Stimulated activated CD4-positive, alpha-beta T cell treated with anti-CD3 and anti-CD28 coated beads, TNF-alpha, amount 100 ng/mL, for 1 hour (primary cell): ENCODE results near the gene LRMDA.

ENCODE experiments used
- DNase-seq, 3 donors: peaks; one replicate each; pipeline ENCODE4 v3.0.0-alpha.2; 2020; ENCODE audit warnings: low read depth in 3 of 3, low spot score in 1 of 3

LRMDA gene

DNA sequence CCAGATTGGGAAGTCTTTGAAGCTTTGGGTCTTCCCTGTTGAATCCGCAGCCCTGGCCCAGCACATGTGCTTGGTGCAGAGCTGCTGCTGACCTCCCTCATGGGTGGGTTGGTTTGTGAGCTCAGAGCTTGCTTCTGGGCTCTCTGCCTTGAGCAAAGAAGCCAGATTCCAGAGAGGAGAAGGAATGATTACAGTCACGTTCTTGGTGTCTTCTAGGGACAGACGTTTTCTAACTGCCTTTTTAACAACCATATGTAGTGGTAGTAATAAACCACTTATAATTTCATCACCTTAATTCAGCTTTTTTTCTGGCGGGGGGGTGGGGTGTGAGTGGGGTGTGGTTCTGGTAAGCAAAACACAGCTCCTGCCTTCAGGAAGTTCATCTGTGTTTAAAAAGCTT is 39.5 kb downstream of the LRMDA start:
- DNase-seq = no peak

DNA sequence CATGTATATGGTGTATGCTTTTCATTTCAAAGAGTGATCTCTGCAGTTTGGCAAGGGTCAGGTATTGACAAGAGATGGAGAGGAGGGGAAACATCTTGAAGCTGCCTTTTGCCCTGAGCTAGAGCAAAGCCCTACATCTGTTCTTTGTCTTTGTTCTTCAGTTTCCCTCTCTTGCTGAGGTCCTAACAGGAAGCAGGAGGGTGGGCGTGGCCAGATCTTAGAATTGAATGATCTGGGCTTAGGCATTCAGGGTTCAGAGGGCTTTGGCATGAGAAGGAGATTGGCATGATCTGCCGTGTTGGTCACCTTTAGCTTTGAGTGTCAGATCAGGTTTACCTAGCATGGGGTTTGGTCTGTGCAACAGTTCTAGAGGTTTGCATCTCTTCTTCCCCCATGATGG is 41.3 kb downstream of the LRMDA start:
- no peak for DNase-seq

DNA sequence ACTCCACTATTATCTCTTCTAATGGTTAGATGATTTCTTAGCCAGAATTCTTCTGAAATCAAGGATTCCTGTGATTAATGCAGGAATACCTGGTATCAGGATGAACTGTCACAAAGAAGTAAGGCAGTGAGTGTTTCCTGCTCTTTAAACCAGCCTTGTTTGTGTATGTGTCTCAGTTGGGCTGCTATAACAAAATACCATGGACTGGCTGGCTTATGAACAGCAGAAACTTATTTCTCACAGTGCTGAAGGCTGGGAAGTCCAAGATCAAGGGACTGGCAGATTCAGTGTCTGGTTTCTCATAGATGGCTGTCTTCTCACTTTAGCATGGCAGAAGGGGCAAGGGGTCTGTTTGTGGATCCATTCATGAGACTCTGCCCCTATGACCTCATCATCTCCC is 42.7 kb downstream of the LRMDA start:
- no peak for DNase-seq

DNA sequence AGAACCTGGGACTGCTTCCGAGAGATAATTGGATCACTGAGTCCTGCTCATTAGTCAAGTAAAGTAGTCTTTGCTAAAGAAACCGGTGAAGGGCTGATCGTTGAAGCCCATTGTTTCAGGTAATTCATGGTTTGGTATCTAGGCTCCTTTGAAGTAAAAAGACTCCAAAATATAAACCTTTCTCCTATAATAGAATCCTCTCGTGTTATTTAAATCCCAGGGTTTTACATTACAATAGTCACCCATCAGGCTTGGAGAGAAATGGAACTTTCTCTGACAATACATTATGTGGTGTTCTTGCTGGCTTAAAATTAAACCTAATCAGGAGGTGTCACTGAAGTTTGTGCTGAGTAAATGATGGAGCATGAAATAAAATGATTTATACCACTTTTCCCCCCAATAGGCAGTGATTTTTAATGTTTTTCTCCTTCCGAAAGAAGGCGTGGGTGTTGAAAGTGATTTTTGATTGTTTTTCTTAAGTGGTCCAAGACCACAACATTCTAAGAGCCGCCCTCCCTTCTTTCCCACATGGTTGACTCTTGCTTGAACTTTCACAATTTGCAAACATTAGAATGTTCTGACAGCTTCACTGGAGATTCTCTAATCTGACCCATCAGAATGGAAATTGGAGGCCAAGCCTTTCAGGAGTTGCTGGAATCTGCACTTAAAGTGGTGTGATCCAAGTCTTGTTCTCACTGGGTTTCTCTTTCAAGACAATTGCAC is 44.2 kb downstream of the LRMDA start:
- no peak for DNase-seq

DNA sequence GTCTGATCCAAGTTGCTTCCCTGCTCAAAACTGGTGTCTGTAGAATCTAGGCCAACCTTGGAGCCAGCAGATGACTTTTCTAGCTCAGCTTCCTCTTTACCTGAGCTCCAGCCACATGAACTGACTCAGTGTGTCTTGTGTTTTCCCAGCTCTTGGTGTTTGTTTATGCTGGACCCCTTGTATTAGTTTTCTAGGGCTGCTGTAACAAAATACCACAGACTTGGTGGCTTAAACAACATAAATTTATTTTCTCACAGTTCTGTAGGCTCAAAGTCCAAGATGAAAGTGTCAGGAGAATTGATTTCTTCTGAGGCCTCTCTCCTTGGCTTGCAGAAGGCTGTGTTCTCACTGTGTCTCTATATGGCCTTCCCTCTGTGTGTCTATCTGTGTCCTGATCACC is 45.1 kb downstream of the LRMDA start:
- no peak for DNase-seq

DNA sequence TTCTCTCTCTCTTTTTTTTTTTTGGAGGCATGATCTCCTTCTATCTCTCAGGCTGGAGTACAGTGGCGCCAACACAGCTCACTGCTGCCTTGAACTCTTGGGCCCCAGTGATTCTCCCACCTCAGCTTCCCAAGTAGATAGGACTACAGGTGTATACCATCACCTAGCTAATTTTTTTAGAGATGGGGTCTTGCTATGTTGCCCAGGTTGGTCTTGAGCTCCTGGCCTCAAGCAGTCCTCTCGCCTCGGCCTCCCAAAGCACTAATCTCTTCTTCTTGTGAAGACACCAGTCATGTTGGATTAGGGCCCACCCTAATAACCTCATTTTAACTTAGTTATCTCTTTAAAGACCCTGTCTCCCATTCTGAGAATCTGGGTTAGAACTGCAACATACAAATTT is 45.6 kb downstream of the LRMDA start:
- no peak for DNase-seq

DNA sequence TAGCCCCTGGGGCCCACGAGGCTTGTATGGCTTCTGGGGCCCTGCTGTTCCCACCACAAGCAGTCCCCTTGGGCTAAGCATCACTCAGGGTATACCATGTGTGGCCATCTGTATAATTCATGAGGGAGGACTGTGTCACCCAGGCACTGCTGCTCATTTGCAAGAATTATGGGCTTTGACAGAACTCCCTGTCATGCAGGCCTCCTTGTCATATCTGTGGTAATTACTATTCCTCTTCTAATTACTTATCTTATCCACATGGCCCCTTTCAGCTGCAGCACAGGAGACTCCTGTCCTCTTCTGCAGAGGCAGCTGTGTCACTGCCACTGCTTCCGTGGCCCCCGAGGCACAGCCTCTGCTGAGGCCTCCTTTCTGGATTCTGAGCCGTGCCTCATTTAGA is 46.3 kb downstream of the LRMDA start:
- DNase-seq = no peak

DNA sequence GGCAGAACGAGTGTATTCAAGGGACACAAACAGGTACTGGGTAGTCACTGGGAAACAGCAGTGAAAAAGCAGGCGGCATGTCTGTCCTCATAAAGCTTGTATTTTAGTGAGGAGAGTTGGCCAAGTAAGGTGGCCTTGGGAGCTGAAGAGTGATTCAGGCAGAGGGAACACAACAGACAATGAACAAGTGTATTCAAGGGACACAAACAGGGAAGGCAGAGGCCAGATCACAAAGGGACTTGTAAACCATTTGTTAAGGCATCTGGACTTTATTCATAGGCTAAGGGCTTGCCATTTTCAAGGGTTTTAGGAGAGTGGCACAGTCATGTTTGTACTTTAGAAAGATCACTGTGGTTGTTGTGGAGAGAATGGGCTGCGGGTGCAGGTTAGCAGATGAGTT is 49.0 kb downstream of the LRMDA start:
- DNase-seq = no peak

DNA sequence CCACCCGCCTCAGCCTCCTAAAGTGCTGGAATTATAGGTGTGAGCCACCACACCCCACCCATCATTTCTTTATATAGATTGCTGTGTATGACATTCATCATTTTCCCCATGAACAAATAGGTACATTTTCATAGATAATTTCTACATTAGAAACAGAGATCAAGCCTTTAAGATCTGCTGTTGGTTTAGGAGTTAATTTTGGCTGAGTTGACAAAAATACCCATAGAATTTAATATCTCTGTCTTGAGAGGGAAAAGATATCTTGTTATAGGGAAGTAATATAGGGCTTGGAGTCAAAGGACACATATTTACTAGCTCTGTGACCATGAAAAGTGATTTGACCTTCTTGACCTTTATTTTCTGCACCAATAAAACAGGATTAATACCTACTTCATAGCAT is 51.8 kb downstream of the LRMDA start:
- no peak for DNase-seq

DNA sequence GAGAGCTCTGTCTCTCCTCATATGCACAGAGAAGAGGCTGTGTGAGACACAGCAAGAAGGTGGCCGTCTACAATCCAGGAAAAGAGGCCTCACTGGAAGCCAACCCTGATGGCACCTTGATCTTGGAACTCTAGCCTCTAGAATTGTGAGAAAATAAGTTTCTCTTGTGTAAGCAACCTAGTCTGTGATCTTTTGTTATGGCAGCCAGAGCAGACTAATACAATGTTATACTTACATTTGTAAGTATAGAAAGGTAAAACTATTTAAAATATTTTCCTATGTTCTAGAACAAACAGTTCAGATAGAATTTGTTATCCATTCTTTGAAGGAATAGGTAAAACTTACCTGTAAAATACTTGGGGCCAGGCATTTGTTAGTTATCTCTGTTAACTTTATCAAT is 53.3 kb downstream of the LRMDA start:
- no peak for DNase-seq

DNA sequence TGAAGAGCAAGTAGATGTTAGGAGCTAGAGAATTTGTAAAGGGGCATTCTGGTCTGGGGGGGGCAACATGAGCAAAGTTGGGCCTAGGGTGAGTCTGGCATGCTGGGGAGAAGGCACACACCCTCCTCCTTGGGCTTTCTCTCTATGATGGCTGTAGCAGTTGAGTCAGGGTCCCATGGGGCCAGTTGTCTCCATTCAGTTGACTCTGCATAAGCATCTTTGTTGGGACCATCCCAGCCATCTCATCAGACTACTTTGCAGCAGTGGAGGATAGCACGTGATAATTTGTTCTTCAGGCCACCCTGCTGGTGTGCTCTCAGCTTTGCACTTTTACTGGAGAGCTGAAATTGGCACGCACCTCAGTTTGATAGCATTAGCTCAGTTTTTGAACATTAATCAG is 55.2 kb downstream of the LRMDA start:
- no peak for DNase-seq

DNA sequence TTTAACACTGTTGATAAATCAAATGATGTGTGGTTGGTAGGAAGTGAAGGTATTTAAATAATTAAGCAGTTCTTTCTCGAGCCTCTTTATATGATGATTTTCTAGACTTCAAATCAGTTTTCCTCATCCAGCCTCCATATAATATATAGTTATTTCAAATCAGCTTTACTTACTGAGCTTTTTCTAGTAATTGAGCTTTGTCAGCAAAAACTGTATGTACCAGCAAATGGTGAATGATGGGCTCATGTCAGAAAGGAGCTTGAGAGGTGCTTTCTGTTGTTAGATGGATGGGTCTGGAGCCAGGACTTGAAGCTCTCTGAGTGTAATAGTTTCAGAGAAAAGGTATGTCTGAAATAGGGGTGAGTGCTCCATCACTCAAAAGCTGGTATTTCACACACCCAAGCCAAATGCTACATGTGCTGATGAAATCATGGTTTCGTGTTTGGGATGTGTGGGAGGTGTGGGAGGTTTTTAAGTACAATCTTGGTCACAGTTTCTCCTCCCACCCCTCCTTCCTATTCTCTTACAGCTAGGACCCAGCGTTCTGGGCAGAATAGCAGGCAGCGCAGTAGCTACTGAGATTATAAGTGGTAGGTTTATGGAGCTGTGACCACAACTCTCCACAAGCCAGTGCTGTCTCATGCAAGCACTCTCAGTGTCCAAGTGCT is 55.8 kb downstream of the LRMDA start:
- no peak for DNase-seq

DNA sequence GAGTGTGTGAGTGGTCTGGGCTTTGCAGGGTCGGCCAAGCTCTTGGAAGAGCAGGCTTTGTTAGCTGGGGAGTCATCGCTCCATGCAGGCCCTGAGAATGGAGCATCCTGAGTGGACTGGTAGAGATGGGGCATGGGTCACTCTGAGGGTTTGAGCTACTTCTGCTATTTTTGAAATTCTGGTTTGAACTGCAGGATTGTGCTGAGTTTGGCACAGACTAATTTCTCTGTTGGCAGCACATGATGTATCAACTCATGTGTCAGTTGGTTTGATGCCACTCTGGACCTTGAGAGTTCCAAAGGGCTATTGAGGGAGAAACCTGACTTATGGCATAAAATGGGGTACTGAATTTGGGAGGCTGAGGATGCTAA is 56.3 kb downstream of the LRMDA start:
- no peak for DNase-seq

DNA sequence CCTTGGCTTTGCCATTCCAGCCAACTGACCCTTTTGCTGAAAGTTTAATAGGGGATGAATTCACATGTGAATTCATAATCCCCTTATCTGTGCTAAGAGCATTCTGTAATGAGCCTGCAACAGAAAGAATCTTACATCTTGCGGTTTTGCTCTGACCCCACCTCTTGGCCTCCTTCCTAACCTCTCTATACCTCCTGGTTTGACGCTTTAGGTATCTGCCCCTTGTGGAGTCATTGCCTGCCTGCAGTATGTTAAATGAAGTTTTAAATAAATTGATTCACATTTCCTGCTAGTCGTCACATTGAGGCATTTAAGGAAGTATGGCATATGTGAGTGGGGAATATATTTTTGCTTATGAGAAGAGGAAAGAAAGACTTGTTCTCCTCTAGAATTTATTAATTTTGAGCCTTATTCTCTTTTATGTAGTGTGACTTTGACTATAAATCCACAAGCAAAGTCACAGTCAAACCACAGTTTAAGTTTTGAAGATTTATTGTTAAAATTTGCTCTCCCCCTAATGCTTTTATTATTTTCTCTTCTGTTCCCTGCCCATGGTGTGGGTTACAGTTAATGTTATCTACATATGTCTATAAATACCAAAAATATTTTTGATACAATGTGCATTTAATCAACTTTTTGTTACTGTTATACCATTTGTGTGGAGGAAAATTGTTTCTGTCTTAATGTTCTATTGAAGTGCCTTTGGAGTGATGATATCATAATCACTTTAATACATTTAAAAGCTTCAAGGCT is 60.9 kb downstream of the LRMDA start:
- no peak for DNase-seq

DNA sequence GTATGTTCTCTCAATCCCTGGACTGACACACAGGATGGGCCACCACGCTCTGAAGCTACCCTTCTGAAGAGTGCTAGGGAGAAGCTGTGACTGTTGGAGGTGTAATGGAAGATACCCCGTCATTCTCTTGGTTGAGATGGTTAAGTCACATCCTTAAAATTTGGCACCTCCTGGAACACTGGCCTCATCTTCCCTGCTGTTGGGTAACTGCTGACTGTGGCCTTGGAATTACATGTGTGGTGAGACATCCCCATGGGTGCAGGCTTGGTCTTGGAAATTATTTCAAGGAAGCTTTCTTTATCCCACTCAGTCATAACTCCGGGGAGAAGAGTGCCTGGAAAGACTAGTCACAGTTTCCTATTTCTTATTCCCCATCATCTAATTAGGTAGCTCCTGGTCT is 62.0 kb downstream of the LRMDA start:
- no peak for DNase-seq

DNA sequence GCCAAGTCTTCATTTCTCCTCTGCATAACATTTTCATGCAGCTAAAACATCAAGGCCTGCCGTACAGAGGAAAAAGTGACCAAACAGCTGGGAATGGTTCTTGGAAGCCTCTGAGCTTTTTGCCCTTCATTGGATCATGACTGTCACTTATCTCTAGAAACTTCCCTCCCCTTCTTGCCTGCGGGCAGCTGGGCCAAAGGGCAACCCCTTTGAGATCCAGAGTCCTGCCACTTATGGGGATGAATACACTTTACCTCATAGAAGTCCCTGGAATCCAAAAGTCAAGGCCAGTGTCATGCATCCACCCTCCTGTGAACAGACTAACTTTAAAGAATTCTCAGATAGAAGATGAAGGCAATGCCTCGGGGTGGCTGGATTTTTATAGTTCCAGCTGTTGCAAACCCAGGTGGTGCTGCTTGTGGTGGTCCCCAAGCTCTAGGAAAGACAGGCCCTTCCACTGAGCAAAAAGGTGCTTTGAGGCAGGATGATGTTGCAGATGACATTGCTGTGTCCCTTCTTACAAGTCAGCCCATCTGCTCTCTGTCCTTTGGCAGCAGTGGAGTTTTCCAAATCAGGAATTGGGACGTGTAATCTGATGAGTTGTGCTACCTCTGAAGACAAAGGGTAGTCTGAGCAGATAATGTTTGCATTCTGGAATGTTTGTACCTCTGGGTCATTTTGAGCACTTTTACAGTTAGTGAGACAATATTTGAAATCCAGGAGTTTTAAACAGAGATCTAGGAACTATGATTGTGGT is 64.2 kb downstream of the LRMDA start:
- DNase-seq = no peak

DNA sequence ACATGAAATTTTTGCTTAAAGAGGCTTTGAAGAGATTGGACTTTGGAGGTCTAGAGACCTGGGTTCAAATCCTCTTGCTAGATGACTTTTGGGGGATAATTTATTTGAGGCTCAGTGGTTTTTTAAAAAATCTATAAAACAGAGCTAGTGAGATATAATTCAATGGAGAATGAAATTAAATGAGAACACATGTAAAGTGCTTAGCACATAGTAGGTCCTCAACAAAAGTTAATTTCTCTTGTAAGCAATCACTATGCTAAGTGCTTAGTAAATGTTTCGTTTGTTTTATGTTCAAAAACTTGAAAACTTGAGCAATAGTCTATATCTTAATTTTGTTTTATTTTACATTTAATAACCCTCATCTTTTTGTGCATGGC is 64.8 kb downstream of the LRMDA start:
- DNase-seq = no peak

DNA sequence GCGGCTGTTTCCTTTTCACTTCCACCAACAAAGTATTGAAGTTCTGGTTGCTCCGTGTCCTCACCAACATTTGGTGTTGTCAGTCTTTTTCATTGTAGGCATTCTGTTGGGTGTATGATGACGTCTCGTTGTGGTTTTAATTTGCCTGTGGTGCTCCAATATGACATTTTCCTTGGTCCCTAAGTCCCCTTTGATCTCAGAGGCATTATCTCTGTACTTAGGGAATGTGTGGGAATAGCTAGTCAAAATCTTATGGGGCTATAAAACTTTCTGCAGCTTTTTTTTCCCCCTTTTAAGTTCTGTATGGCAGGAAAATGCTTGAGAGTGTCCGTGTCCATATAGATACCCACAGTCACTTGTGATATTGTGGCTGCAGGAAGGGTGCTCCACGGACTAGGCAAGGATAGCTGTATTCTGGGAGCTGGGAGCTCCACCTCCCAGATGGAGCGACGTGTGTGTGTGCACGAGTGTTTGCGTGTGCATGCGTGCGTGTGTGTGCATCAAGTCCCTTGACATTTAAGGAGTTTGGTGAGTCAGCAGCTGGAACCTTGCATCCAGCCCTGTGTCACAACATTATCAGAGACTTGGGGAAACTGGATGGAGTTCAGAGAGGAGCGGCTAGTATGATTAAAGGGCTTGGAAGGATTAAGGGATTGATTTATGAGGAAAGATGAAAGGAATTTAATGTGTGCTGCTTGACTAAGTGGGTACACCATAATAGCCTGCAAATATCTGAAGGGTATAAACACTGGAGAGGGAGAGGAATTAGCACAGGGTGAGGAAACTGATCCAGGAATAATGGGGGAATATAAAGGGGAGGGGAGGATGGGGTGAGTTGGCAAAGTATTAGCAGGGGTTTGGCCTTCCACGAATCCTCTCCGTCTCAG is 66.8 kb downstream of the LRMDA start:
- no peak for DNase-seq

DNA sequence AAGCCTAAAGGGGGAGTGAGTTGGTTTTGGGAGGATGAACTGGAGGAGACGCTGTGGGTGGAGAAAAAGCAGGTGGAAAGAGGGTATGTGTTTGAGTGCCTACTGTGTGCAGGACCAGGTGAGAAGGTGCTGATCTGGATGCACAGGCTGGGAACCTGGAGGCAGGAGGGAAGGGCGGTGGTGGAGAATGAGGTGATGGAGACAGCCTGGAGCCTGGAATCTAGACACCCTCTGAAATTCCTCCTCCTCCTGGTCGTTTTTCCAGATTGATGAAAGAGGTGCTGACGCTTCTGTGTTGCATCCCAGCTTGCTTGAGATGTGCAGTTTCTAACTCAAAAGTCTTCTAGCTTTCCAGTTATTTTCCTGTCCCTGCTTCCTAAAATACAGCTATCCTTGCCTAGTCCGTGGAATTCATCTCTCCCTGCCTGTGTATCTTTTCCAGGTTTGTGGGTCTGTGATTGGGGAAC is 67.5 kb downstream of the LRMDA start:
- no peak for DNase-seq

DNA sequence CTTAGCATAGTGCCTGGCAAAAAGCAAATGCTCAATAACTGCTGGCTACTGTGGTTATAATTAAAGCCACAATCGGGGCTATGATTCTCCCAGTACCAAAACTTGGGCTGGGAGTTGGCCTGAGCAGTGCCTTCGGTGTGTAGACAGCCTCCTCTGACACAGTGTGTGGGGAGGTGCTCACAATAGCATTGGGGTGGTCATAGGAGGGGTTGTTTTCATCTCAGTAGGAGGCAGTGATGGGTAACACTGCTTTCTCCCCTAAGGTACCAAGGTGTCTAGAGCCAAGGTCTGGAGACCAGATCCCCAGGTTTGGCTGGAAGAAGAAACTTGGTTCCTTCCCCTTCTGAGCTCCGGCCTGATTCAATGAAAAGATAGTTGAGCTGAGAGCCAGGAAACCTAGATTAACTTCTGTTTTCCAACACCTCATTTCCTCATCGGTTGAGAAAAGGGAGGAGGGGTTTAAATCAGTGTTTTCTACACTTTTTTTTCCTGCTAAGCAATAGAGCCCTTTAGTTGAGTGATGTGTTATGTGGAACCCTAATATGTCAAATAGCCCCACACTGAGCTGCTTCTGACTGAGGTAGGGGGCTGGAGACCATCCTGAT is 68.2 kb downstream of the LRMDA start:
- no peak for DNase-seq
